ENCODE results near the gene TEFM. TPM values are rescaled to one million over a fixed set of nuclear protein-coding genes. Genes with fewer than 3 reads are reported as not detected.
A peak's percentile ranks its signal among the peaks of the same experiment; 100 is the strongest.

The TEFM gene
- total RNA-seq, 1 donor from 2014 or later: 12.8 TPM

DNA sequence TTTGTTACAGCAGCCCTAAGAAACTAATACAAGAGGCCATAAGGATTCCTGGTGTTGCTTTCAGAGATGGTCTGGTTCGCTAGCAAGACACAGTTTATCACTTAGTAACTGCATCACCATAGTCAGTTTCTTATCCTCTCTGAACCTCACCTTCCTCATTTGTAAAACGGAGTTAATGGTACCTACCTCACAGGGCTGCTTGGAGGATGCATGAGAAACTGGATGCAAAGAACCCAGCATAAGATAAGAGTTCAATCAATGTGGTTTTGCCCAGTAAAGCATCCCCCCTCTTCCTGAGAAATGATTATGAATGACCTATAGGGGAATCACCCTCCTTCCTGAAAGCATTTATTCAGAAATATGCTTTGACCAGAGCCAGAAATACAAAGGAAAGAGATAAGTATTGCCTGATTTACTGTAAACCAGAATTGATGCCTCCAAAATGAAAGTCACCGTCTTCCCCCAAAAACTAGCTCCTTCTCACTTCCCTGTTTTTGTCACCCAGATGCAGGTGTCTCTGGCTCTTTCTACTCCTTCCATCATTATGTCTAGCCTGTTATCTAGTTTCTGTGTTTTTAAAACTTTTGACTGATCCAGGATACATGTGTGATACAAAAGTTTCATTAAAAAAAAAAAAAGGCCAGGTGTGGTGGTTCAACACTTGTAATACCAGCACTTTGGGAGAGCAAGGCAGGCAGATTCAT, 2.8 kb upstream of the TEFM start:
- TF ChIP-seq, protein P1, sequence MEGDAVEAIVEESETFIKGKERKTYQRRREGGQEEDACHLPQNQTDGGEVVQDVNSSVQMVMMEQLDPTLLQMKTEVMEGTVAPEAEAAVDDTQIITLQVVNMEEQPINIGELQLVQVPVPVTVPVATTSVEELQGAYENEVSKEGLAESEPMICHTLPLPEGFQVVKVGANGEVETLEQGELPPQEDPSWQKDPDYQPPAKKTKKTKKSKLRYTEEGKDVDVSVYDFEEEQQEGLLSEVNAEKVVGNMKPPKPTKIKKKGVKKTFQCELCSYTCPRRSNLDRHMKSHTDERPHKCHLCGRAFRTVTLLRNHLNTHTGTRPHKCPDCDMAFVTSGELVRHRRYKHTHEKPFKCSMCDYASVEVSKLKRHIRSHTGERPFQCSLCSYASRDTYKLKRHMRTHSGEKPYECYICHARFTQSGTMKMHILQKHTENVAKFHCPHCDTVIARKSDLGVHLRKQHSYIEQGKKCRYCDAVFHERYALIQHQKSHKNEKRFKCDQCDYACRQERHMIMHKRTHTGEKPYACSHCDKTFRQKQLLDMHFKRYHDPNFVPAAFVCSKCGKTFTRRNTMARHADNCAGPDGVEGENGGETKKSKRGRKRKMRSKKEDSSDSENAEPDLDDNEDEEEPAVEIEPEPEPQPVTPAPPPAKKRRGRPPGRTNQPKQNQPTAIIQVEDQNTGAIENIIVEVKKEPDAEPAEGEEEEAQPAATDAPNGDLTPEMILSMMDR (IDR thresholded peaks at IDR 0.05; ENCODE audit: partially characterized antibody, unreplicated experiment): no peak
- Mint-ChIP-seq H3K27me3 (ENCODE audit: unreplicated experiment) (peaks cover 2% of the 10 kb centered on the region), H3K9me3 (ENCODE audit: unreplicated experiment) (no peaks in the 10 kb centered on the region), H3K4me3 (ENCODE audit: unreplicated experiment) (no peak overlapping the region), H3K36me3 (ENCODE audit: unreplicated experiment) (no peaks in the 10 kb centered on the region), H3K27ac (ENCODE audit: unreplicated experiment) (no peak overlapping the region), H3K4me1 (ENCODE audit: low read depth, unreplicated experiment) (peaks cover 4% of the 10 kb centered on the region)
- no peak for DNase-seq

DNA sequence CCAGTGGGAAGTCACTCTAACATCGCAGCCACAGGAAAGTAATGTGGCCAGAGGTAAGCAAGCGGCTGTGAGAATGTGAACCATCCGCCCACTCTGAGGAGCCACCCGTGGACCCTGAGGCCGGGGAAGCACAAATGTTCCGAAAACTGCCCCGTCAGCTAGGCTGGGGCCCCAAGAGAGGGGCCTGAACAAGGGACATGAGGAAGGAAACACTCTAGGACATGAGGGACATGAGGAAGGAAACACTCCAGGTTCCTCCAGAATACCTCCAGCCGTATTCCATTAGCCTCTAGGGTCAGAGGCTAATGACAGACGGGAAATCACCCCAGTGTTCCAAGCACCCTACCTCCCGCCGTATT, 317 bp downstream of the TEFM start:
- H3K9me3 Mint-ChIP-seq (ENCODE audit: unreplicated experiment): no peaks in the 10 kb centered on the region

DNA sequence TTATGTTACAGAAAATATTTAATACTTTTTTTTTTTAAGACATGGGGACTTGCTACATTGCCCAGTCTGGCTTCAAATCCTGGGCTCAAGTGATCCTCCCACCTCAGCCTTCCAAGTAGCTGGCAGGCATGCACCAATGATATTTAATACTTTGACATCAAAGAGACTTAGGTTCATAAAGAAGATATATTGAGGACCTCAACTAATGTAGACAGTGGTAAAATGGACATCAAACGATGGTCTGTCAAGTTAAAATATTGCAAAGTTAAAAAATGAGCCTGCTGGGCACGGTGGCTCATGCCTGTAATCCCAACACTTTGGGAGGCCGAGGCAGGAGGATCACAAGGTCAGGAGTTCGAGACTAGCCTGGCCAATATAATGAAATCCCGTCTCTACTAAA, 8.7 kb downstream of the TEFM start:
- Mint-ChIP-seq H3K4me1 (ENCODE audit: low read depth, unreplicated experiment) (no peaks in the 10 kb centered on the region), H3K4me3 (ENCODE audit: unreplicated experiment) (no peak overlapping the region), H3K27ac (ENCODE audit: unreplicated experiment) (no peak overlapping the region), H3K9me3 (ENCODE audit: unreplicated experiment) (no peaks in the 10 kb centered on the region), H3K36me3 (ENCODE audit: unreplicated experiment) (no peaks in the 10 kb centered on the region), H3K27me3 (ENCODE audit: unreplicated experiment) (no peaks in the 10 kb centered on the region)
- DNase-seq: no peak
- TF ChIP-seq, protein P1 (IDR thresholded peaks at IDR 0.05; ENCODE audit: partially characterized antibody, unreplicated experiment): no peak

More for the DNA sequence above, 317 bp downstream of the TEFM start:
- TF ChIP-seq, protein P1 (IDR thresholded peaks at IDR 0.05; ENCODE audit: partially characterized antibody, unreplicated experiment): no peak
- Mint-ChIP-seq H3K27ac (ENCODE audit: unreplicated experiment) (peak overlapping the region; percentile 87), H3K4me3 (ENCODE audit: unreplicated experiment) (peak overlapping the region; percentile 95), H3K4me1 (ENCODE audit: low read depth, unreplicated experiment) (peaks cover 4% of the 10 kb centered on the region), H3K36me3 (ENCODE audit: unreplicated experiment) (no peaks in the 10 kb centered on the region), H3K27me3 (ENCODE audit: unreplicated experiment) (peaks cover 2% of the 10 kb centered on the region)
- no peak for DNase-seq

DNA sequence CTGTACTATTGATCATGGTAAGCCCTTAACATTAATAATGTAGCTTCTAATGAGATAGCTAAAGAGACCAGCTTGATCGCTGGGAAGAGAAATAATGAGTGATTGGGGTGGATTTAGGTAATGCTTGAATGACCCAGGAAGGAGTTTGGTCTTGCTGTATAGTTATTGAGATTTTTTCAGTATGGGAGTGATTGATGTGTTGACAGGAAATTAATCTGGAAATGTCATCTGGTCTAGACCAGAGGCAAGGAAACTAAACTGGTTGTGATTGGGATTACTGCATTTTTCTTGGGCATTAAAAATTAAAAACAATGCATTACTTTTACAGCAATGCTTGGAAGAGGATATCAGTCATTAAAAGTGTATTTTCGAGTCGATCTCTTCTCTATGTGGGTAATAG, 11.8 kb downstream of the TEFM start:
- Mint-ChIP-seq H3K9me3 (ENCODE audit: unreplicated experiment) (no peaks in the 10 kb centered on the region), H3K36me3 (ENCODE audit: unreplicated experiment) (no peaks in the 10 kb centered on the region), H3K4me3 (ENCODE audit: unreplicated experiment) (no peak overlapping the region), H3K27ac (ENCODE audit: unreplicated experiment) (no peak overlapping the region), H3K27me3 (ENCODE audit: unreplicated experiment) (no peaks in the 10 kb centered on the region), H3K4me1 (ENCODE audit: low read depth, unreplicated experiment) (no peaks in the 10 kb centered on the region)
- TF ChIP-seq, protein P1 (IDR thresholded peaks at IDR 0.05; ENCODE audit: partially characterized antibody, unreplicated experiment): no peak
- no peak for DNase-seq

DNA sequence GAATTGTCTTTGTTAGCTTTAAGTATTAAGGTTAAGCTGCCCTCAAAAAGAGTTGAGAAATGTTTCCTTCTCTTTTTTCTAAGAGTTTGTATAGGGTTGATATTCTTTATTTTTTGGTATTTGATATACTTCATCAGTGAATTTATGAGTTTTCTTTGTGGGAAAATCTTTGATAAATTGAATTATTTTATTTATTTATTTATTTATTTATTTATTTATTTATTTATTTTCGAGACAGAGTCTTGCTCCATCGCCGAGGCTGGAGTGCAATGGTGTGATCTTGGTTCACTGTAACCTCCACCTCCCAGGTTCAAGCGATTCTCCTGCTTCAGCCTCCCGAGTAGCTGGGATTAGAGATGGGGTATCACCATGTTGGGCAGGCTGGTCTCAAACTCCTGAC, 19.9 kb downstream of the TEFM start:
- H3K4me1 Mint-ChIP-seq (ENCODE audit: low read depth, unreplicated experiment): no peaks in the 10 kb centered on the region
- H3K27me3 Mint-ChIP-seq (ENCODE audit: unreplicated experiment): no peaks in the 10 kb centered on the region
- TF ChIP-seq, protein P1 (IDR thresholded peaks at IDR 0.05; ENCODE audit: partially characterized antibody, unreplicated experiment): no peak
- H3K27ac Mint-ChIP-seq (ENCODE audit: unreplicated experiment): no peak overlapping the region
- no peaks in the 10 kb centered on the region for H3K9me3 Mint-ChIP-seq (ENCODE audit: unreplicated experiment)
- no peaks in the 10 kb centered on the region for H3K36me3 Mint-ChIP-seq (ENCODE audit: unreplicated experiment)
- no peak overlapping the region for H3K4me3 Mint-ChIP-seq (ENCODE audit: unreplicated experiment)
- no peak for DNase-seq
